HuH-7 (cell line): ENCODE measurements around the gene SF3B2.
A peak's percentile ranks its signal among the peaks of the same experiment; 100 is the strongest.

ENCODE experiments used
- DNase-seq: peaks from one replicate; pipeline ENCODE4 v3.0.0; 2011; ENCODE audit warnings: low spot score

SF3B2 gene

GRCh38 chr11:66050581-66051231 lies 1.5 kb upstream of the SF3B2 start:
- peak; percentile 36 for DNase-seq

GRCh38 chr11:66051371-66051765 lies 796 bp upstream of the SF3B2 start:
- no peak for DNase-seq

GRCh38 chr11:66052664-66052982 lies 459 bp downstream of the SF3B2 start:
- DNase-seq = no peak

GRCh38 chr11:66055021-66055420 lies 2.9 kb downstream of the SF3B2 start:
- no peak for DNase-seq

GRCh38 chr11:66056501-66056900 lies 4.3 kb downstream of the SF3B2 start:
- no peak for DNase-seq

- DNase-seq = no peak
Measured at GRCh38 chr11:66059966-66060680, 8.0 kb downstream of the SF3B2 start.

GRCh38 chr11:66061268-66061667 lies 9.1 kb downstream of the SF3B2 start:
- DNase-seq = no peak

- DNase-seq = no peak
Measured at GRCh38 chr11:66062408-66062807, 10.2 kb downstream of the SF3B2 start.

- DNase-seq = no peak
Measured at GRCh38 chr11:66063900-66064299, 11.7 kb downstream of the SF3B2 start.

GRCh38 chr11:66064571-66064970 lies 12.4 kb downstream of the SF3B2 start:
- no peak for DNase-seq

- DNase-seq = no peak
Measured at GRCh38 chr11:66066751-66067150, 14.6 kb downstream of the SF3B2 start.

- DNase-seq = no peak
Measured at GRCh38 chr11:66067640-66068039, 15.5 kb downstream of the SF3B2 start.

GRCh38 chr11:66068154-66068821 lies 16.1 kb downstream of the SF3B2 start:
- DNase-seq = no peak

- DNase-seq = no peak
Measured at GRCh38 chr11:66068923-66069714, 17.0 kb downstream of the SF3B2 start.

- no peak for DNase-seq
Measured at GRCh38 chr11:66069715-66070603, 17.8 kb downstream of the SF3B2 start, which contains the start of gene PACS1. TSS of gene PACS1 (plus strand) at chr11:66070272. CDS start at chr11:66070487, 215 bp downstream.

GRCh38 chr11:66070604-66071380 lies 18.6 kb downstream of the SF3B2 start:
- no peak for DNase-seq

GRCh38 chr11:66071381-66071801 lies 19.2 kb downstream of the SF3B2 start:
- DNase-seq = no peak

GRCh38 chr11:66072081-66072480 lies 19.9 kb downstream of the SF3B2 start:
- no peak for DNase-seq

- DNase-seq = no peak
Measured at GRCh38 chr11:66072518-66072917, 20.4 kb downstream of the SF3B2 start.

GRCh38 chr11:66073669-66074068 lies 21.5 kb downstream of the SF3B2 start:
- no peak for DNase-seq

- DNase-seq = no peak
Measured at GRCh38 chr11:66075273-66075672, 23.1 kb downstream of the SF3B2 start.
